Epidermal melanocyte (primary cell): ENCODE data around the gene FGGY.
"Not testable (repeated sequence)": the region's sequence is repeated elsewhere in the genome, so short reads cannot be mapped to it uniquely, and the experiment has no call there.

Experiments
- DNase-seq: peaks from one replicate; pipeline ENCODE4 v3.0.0; 2011; ENCODE audit warnings: low spot score; ENCODE audit not compliant: insufficient read length

Gene FGGY

DNA sequence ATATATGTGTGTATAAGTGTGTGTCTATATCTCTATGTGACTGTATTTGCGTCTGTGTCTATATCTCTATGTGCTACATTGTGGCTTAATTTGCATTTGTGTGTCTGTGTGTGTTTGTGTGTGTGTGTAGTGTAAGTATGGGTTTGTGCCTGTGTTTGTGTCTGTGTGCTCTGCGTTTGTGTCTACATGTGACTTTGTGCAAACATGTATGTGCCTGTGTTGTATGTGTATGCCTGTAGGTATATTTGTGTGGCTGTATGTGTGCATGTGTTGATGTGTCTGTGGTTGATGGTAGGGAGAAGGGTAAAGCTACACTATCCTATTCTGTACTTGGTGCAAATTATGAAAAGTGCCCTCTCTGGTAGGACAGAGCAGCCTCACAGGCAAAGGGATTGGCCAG, 7.3 kb upstream of the FGGY start:
- DNase-seq = no peak

DNA sequence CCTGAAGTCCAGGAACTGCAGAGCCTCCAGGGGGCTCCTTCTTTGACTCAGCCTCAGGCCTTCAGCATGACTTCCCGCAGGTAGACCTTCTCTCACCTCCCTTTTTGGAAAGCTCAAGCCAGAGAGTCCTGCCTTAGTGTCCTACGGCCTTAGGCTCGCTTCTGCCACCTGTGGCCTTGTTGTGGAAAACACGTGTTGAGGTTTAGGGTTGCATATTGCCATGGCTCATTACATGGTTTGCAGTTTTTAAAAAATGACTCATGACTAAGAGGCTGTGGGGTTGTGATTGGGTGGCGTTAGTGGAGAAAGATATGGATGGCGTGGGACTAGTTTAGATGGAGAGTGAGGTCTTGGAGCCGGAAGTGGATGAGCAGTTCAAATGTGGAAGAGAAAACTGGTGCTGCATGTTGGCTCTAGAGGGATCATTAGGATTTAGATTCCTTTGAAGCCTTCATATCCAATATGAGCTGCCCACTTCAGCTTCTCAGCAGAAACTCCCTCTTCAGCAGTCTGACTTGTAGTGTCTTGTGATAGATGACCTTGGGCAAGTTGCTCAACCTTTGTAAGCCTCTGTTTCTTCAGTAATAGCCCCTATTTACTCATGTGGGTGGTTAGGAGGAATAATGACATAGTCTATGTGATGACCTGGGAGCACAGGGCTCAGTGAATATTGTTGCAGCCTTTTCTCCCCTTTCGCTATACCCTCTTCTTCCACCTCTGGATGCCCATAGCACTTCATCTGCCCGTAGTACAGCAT, 6.5 kb upstream of the FGGY start:
- DNase-seq = no peak

DNA sequence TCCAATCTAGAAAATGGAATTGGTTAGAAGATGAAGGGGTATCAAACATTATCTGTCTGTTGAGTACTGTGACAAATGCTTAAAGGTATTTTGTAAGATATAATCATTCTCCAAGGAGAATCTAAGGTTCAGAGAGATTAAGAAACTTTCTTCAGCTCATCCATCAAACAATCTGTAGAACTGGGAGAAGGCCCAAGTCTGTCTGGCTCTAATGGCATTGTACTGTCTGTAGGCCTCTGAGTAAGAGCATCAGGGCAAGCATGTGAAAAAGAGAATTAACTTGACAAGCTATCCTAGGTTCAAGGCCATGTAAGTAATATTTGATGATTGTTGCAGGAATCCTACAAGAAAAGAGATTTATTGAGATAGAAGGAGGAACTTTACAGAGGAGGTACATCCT, 5.3 kb upstream of the FGGY start:
- DNase-seq = no peak

DNA sequence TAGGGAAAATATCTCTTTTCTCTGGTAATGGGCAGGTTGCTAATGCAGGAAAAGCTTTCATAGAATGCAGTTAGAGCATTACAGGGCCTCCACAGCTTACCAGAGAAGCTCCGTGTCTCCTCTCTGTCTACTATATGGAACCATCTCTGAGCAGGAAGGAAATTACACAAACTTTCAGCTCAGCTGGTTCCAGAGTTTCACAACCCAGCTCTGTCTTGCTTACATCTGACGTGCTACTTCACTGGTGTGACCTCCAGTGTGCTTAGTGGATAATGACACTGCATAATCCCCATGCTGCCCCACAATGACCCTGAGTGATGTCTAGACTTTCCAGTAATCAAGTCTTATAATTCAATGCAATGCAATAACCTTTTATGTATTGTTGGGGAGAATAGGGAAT, 4.3 kb upstream of the FGGY start:
- no peak for DNase-seq

DNA sequence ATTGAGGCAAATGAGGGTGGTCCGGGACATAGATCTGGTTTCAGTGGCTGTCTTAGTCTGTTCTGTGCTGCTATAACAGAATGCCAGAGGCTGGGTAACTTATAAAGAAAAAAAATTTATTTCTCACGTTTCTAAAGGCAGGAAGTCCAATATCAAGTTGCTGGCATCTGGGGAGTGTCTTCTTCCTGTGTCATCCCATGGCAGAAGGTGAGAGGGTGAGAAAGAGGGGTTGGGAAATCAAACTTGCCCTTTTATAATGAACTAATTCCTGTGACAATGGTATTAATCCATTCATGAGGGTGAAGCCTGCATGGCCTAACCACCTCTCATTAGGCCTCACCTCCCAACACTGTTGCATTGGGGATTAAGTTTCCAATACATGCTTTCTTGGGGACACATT, 3.7 kb upstream of the FGGY start:
- no peak for DNase-seq

DNA sequence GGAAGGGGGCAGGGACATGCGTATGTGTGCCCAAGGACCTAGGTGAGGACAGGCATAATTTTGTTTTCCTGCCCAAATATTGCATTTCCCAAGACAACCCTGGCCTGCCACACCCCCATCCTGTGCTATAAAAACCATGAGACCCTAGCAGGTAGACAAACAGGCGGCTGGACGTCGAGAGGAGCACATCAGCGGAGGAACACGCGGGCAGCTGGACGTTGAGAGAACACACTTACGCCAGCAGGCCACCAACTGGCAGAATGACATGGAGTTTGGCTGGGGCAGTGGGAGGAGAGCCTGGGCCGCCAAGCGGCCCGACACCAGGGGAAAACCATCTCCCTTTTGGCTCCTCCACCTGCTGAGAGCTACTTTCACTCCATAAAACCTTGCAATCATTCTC, 3.0 kb upstream of the FGGY start:
- DNase-seq = no peak

DNA sequence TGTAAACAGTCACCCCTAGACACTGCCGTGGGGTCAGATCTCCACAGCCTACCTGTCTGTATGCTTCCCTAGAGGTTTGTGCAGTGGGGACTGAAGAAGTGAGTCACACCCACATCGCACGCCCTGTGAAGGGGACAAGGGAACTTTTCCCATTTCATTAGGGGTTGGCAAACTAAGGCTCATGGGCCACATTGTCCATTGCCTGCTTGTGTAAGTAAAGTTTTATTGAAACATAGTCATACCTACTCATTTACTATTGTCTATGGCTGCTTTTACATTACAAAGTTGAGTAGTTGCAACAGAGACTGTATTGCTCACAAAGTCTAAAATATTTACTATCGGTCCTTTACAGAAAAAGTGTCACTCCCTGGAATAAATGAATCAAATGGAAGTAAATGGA, 2.5 kb upstream of the FGGY start:
- DNase-seq = no peak

DNA sequence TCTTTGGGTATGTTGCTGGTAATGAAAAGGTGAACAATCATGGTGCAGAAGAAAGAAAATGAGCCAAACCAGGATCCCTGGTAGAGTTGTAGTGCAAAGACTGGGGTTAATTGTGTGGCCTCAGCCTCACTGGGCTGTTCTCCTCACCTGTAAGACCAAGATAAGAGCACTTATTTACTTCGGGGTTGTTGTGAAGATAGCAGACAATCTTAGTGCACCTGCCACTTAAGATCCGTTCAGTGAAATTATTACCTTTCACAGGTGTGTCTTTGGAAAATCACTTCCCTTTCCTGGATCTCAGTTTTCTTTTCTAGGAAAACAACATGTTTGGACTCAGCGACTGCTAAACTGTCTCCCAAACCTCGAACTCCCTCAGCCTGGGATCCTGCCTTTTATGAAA, 1.3 kb upstream of the FGGY start:
- DNase-seq = no peak

DNA sequence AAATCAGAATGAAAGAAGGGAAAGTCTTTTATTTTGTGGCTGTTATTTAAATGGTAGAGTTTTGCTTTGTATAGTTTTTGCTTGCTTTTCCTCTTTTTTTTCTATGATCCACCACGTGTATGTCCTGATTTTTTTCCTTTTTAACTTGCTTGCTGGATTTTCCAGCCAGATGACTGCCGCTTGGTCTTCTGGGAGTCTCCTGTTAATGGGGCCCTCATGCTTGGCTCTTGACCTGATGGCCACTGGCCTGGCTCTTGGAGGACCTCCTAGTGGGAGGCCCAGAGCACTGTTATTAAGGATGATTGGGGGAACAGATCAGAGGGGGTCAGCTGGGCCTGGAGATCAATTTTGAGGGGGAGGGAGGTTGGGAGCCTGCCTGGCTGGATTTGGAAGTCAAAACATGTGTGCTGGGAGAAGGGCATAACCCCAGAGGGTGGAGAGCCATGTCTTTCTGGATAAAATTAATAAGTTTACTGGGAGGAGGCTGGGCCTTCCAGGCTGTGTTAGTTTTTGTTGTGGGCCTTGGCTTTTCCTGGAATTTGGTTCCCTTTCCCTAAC, 1.2 kb downstream of the FGGY start:
- DNase-seq = no peak

DNA sequence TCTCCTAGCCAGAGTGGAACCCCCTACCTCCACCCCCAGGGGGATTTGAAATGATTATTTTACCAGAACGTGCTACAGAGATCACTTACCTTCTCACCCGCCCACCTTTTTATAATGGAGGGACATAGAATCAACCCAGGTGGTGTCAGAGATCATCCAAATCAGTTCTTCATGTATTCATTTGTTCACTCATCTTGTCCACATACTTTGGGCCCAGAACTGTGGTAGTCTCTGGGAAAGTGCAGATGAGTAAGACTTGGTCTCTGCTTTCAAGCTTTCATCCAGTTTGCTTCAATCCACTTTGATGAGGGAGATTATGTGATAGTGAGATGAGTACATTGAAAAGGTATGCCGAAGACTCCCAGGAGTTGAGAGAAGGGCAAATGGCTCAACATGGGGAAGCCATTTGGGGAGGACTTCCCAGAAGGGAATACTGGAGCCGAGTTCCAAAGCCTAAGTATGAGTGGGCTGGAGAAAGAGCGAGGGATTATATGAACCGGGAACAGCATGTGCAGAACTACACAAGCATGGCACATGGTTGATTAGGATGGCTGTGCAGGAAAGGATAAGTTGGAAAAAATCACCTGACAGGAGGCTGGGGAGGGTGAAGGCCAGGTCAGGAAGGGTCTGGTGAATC, 1.9 kb downstream of the FGGY start:
- no peak for DNase-seq

DNA sequence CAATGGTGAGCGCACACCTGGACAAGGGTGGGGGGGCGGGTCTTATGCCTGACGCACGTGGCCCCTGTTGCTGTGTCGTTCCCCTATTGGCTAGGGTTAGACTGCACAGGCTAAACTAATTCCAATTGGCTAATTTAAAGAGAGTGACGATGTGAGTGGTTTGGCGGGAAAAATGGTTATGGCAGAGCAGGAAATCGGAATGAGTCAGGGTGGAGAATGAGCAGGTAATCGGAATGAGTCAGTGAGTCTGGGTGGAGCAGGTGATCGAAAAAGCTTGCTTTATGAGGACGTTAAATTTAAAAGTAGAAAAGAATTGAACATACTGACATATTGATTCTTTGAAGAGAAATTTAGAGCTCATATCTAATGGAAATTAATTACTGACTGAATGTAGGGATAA, 2.8 kb downstream of the FGGY start:
- DNase-seq = not testable (repeated sequence)

DNA sequence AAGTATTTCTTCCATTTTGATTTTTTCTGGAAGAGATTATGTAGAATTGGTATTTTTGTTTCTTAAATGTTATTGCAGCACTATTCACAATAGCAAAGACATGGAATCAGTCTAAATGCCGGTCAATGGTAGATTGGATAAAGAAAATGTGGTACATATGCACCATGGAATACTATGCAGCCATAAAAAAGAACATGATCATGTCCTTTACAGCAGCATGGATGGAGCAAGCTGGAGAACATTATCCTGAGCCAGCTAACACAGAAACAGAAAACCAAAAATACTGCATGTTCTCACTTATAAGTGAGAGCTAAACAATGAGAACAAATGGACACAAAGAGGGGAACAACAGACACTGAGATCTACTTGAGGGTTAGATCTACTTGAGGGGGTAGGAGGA, 5.4 kb downstream of the FGGY start:
- no peak for DNase-seq

DNA sequence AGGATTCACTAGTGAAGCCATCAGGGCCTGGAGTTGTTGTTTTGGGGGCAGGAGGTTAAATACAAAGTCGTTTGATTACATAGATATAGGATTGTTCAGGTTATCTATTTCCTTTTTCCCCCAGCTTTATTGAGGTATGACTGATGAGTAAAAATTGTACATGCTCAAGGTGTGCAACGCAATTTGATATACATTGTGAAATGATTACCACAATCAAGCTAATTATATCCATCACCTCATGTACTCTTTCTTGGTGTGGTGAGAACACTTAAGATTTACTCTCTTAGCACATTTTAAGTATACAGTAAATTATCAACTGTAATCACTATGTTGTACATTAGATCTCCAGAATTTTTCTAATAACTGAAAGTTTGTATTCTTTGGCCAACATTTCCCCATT, 6.0 kb downstream of the FGGY start:
- DNase-seq = no peak

DNA sequence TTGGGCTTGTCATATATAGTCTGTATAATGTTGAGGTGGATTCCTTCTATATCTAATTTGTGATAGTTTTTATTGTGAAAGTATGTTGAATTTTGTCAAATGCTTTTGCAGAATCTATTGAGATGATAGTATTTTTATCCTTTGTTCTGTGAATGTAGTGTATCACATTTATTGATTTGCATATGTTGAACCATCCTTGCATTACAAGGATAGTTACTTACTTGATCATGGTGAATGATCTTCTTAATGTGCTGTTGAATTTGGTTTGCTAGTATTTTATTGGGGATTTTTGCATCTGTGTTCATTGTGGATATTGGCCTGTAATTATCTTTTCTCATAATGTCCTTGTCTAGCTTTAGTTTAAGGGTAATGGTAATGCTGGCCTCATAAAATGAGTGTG, 8.3 kb downstream of the FGGY start:
- DNase-seq = no peak

DNA sequence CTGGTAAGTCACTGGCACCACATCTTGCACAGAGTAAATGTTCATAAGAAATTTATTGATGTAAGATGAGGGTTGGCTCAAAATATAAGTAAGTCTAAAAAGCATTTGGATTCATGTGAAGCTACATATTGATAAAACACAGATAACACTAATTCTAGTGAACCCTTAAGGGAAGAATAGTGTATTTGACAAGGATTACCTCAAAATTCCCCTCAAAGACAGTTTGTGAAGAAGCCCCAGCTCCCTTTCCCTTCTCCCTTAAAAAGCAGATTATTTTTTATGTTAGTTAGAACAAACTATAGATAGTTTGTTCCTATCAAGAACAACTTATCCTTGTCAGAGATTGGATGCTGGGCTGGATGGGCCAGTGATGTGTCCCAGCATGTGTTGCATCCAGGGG, 10.7 kb downstream of the FGGY start:
- no peak for DNase-seq

DNA sequence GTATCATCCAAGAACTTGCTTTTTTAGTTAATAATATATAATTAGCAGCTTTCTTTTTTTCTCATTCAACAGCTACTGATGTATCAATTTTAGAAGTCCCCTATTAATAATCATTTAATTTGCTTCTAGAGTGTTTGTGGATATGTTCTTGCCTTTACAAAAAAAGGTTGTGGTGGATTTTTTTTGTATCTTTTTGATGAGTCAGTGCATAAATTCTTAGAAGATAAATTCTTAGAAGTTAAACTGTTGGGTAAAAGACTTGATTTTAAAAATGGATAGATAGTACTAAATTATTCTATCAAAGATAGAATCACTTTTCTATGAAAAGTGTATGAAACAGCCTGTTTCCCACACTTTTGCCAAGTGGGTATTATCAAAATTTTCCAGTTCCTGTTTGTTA, 11.9 kb downstream of the FGGY start:
- DNase-seq = no peak

DNA sequence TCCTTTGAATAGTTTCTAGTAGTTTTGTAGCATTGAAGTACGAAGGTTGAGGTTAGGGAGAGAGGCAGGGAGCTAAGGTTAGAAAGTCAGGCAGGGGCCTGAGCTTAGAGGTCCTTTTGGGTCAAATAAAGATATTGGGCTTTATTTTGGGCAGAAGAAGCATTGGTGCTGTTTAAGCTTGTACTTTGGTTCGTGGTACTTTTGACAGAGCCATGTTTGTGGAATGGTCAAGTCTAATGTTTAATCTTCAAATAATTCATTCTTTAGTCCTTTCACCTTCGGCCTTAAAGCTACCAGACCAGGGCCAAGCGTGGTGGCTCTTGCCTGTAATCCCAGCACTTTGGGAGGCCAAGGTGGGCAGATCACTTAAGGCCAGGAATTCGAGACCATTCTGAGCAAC, 12.5 kb downstream of the FGGY start:
- no peak for DNase-seq

DNA sequence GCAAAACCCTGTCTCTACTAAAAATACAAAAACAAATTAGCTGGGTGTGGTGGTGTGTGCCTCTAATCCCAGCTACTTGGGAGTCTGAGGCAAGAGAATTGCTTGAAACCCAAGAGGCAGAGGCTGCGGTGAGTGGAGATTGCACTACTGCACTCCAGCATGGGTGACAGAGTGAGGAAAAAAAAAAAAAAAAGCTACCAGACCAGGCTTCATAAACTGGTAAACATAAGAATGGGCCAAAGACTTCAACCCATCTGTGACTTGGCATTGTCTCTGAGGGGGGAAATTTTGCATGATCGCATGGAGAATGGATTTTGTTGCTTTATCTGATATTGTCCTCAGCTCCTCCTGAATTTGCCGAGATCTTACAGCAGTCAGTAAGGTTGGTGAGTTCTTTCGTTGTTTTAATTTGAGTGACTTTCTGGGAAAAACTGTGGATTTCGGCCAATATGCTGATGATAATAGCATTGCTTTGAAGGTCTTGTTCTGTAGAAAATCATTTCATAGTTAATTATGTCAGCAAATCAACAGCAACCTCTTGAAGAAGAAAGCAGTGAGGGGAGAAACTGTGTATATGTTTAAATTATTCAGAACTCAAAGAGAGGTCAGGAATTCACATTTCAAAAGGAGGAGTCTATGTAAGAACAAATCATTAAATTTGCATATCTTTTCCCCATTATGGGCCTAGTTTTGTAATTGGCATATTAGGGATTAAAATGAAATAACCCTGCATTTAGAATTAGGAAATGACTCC, 13.1 kb downstream of the FGGY start:
- DNase-seq = no peak

DNA sequence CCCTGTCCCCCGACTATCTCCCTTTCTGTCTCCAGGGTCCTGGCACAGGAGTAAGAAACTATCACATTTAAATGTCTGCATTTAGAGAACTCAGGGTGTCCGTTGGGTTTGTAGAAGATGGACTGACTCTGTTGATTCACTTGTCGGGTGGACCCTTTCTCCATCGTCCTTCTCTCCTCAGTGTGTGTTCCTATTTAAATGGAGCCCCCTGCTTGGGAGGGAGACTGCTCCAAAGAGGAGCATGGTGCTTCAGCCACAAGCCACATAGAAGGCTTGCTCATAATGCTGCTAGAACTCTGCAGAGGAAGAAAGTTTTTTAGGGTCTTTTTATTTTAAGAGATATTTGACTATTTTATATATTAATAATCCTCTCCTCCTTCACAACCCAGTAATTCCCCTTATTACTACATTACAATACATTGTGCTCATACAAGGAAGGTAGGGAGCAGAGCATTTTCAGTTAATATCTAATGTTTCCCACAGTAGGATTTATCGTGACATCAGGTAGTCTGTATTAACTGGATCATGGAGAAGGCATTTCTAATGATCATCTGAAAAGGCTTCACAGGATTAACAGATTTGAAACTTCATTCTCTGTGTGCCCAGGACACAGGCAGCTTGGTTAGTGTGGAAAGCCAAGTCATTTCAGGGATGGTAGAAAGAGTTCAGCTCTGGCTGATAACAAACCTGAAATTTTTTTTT, 13.8 kb downstream of the FGGY start:
- no peak for DNase-seq

DNA sequence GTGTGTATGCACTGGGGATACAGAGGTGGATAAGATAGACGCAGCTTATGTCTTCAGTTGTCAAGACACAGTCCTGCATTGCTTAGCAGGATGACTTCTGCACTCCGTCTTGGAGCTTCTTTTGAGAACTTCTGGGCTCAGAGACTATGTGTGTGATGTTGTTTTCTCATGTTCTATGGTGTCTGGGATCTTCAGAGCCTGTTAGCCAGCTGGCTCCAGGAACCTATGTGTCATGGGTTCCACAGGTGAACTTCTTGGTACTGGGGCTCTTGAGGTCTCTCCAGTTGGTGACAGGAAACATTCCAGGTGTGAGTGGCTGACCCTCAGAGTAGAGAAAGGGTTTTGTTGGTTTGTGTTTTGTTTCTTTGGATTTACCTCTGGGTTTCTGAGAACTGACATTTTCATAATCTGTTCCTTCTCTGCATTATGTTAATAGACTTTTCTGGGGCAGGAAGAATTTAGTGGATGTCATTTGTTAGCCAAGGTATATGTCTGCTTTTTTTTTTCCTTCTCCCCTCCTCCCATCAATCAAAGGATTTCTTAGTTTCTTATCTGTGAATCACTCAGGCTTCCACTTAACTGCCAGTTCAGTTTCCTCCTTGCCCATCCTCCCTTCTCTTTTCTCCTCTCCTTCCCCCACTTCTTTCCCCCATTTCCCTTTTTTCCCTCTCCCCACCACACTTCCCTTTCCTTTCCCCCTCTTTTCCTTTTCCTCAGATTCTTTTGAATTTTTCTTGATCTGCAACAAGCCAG, 18.1 kb downstream of the FGGY start:
- DNase-seq = no peak
